ENCODE data around the gene IL10RA.

The IL10RA gene

DNA sequence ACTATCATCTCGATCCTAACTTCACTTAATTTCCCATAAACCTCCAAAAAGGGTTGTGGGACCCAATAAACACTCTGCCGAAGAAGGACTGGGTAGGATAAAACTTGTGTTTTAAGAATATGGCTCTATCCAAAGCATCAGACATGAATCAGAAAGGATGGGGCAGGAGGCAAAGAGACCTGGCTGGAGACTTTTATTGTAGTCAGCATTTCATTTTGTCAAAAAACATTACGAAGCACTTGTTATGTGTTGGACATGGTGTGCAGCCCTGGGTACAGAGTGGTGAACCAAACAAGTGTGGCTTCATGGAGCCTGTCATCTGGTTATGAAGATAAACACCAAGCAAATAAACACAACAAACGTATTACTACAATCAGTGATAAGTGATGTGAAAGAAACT is 17.3 kb downstream of the IL10RA start:
- TF ChIP-seq CTCF (IDR thresholded peaks at IDR 0.05) = no peak
- Histone ChIP-seq H3K36me3 (ENCODE audit: control insufficient read depth, insufficient read depth, low read length) (no peaks in the 10 kb centered on the region), H3K9me3 (ENCODE audit: control insufficient read depth, low read length) (no peaks in the 10 kb centered on the region), H3K4me2 (ENCODE audit: low read length) (no peak overlapping the region), H3K27me3 (ENCODE audit: control insufficient read depth, insufficient read depth, low read length) (no peaks in the 10 kb centered on the region), H3K4me3 (ENCODE audit: low read depth, low read length) (no peak overlapping the region), H2AFZ (no peak overlapping the region), H3K79me2 (no peaks in the 10 kb centered on the region), H3K27ac (no peak overlapping the region), H3K4me1 (no peaks in the 10 kb centered on the region), H3K9ac (no peak overlapping the region)

GRCh38 chr11:118004543-118005223 is 18.5 kb downstream of the IL10RA start:
- Histone ChIP-seq H3K27ac (no peak overlapping the region), H2AFZ (no peak overlapping the region), H3K9me3 (ENCODE audit: control insufficient read depth, low read length) (no peaks in the 10 kb centered on the region), H3K4me2 (ENCODE audit: low read length) (no peak overlapping the region), H3K79me2 (no peaks in the 10 kb centered on the region), H3K4me3 (ENCODE audit: low read depth, low read length) (no peak overlapping the region), H3K27me3 (ENCODE audit: control insufficient read depth, insufficient read depth, low read length) (no peaks in the 10 kb centered on the region), H3K9ac (no peak overlapping the region), H3K4me1 (no peaks in the 10 kb centered on the region), H3K36me3 (ENCODE audit: control insufficient read depth, insufficient read depth, low read length) (no peaks in the 10 kb centered on the region)
- no peak for TF ChIP-seq CTCF (IDR thresholded peaks at IDR 0.05)

DNA sequence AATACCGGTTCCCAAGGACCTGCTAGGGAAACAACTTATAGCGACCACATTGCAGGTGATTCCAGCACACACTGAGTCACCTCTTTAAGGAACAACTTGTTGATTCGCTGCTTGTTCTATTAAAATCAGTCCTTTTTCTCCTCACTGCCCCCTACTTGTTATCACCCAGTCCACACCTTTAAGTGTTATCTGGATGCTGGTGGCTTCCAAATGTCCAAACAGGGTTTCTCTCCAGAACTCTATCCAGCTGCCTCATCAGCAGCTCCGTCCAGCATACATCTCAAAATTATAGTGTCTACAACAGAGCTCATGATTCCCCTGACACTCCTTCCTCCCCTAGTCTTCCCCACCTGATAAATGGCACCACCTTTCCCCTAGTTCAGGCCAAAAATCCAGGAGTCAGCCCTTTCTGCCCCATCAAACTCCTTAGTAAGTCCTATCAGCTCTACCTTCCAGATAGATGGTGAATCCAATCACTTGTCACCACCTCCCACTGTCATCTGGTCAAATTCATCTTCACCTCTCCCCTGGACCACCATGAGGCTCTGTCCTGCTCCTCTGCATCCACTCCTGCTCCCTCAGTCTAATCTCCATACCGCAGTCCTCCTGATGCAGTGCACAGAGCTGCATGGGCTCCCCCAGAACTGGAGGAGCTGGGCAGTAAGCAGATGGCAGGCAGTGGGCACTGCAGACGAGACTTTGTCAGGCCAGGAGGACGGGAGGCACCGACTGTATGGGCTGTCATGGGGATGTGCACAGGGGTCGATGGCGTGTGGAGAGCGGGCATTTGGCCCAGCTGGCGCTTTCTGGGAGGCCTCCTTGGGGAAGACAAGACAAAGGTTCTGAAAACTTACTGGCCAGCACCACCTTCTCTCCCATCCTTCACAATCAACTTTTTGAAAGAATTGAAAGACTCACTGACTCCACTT is 19.3 kb downstream of the IL10RA start:
- no peak for TF ChIP-seq CTCF (IDR thresholded peaks at IDR 0.05)
- Histone ChIP-seq H3K27me3 (ENCODE audit: control insufficient read depth, insufficient read depth, low read length) (no peaks in the 10 kb centered on the region), H3K9ac (no peak overlapping the region), H3K4me2 (ENCODE audit: low read length) (no peak overlapping the region), H3K36me3 (ENCODE audit: control insufficient read depth, insufficient read depth, low read length) (no peaks in the 10 kb centered on the region), H3K4me1 (no peaks in the 10 kb centered on the region), H3K27ac (no peak overlapping the region), H3K4me3 (ENCODE audit: low read depth, low read length) (no peak overlapping the region), H3K9me3 (ENCODE audit: control insufficient read depth, low read length) (no peaks in the 10 kb centered on the region), H3K79me2 (no peaks in the 10 kb centered on the region), H2AFZ (no peak overlapping the region)

DNA sequence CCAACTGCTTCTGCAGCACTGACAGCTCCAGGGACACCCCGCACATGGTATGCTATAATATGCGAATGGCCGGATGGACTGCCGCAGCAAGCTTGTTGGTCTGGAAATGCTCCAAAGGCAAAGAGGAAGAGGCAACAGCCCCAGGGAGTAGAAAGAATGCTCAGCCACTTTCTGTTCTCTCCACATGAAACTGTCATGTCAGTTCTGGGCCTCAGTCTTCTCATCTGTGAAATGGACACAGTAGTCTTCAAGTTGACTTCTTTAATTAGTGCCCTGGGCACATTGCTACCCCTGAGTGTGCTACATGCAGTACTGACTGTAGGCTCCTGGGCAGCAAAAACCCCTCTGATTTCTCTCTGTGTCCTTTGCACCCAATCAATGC is 19.9 kb downstream of the IL10RA start:
- no peak overlapping the region for H3K4me3 ChIP-seq (ENCODE audit: low read depth, low read length)
- H3K9ac ChIP-seq = no peak overlapping the region
- H3K79me2 ChIP-seq = no peaks in the 10 kb centered on the region
- H3K4me2 ChIP-seq (ENCODE audit: low read length) = no peak overlapping the region
- no peaks in the 10 kb centered on the region for H3K9me3 ChIP-seq (ENCODE audit: control insufficient read depth, low read length)
- no peaks in the 10 kb centered on the region for H3K36me3 ChIP-seq (ENCODE audit: control insufficient read depth, insufficient read depth, low read length)
- no peaks in the 10 kb centered on the region for H3K27me3 ChIP-seq (ENCODE audit: control insufficient read depth, insufficient read depth, low read length)
- no peak for TF ChIP-seq CTCF (IDR thresholded peaks at IDR 0.05)
- no peak overlapping the region for H2AFZ ChIP-seq
- no peaks in the 10 kb centered on the region for H3K4me1 ChIP-seq
- H3K27ac ChIP-seq = no peak overlapping the region
